HG03060 (cell line): Measurements from ENCODE around the gene VWA8.
"Not testable (repeated sequence)": the region's sequence is repeated elsewhere in the genome, so short reads cannot be mapped to it uniquely, and the experiment has no call there.

Experiments used
- ATAC-seq: cut with Tn5 transposase; IDR thresholded peaks from one replicate; pipeline ENCODE4 v1.9.1; 2021; ENCODE audit warnings: low read depth, moderate number of reproducible peaks; ENCODE audit not compliant: unreplicated experiment

The VWA8 gene

DNA sequence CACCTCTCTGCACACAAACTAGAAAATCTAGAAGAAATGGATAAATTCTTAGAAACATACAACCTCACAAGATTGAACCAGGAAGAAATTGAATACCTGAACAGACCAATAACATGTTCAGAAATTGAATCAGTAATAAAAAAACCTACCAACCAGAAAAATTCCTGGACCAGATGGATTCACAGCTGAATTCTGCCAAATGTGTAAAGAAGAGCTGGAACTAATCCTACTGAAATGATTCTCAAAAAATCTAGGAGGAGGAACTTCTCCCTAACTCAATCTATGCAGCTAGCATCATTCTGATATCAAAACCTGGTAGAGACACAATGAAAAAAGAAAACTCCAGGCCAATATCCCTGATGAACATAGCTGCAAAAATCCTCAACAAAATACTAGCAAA is 336.9 kb downstream of the VWA8 start:
- ATAC-seq = no peak

DNA sequence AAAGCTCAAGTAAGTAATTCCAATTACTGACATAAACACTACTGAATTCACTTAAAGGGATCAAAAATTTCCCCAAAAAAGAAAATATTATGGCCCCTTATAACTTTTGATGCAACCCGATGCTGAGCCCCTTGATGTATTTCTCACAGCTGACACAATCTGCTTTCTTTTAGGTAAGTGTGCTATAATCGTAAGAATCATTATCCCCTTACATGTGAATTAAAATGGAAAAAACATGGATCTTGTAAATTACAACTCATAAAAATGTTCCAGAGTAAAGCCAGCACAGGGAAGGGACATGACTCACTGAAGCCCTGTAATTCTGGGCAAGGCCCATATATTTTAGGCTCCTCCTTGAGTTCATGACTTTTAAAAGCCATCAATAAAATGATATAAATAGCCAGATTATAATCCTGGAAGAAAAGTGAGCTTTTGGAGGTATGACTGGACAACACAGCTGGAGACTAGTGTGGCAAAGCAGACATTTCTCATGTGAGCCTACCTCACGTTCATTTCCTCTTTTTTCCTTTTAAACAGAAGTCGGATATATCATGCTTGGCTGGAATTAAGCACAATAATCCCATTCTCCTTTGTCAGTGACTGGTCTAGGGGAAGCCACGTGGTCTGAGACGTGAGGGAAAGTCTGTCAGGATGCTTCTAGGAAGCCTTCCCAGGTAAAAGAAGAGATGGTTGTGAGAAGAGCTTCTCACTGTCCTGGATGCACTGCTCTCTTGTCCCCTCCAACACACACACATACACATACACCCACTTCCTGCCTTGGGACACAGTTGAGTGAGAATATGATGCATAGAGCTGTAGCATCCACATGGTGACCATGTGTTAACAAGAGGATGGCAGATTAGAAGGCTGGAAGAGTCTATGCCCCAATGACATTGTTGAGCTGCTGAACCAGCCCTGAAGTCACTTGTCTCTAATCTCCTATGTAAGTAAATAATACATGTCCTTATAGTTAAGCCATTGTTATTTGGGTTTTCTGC is 338.2 kb downstream of the VWA8 start:
- ATAC-seq = no peak

DNA sequence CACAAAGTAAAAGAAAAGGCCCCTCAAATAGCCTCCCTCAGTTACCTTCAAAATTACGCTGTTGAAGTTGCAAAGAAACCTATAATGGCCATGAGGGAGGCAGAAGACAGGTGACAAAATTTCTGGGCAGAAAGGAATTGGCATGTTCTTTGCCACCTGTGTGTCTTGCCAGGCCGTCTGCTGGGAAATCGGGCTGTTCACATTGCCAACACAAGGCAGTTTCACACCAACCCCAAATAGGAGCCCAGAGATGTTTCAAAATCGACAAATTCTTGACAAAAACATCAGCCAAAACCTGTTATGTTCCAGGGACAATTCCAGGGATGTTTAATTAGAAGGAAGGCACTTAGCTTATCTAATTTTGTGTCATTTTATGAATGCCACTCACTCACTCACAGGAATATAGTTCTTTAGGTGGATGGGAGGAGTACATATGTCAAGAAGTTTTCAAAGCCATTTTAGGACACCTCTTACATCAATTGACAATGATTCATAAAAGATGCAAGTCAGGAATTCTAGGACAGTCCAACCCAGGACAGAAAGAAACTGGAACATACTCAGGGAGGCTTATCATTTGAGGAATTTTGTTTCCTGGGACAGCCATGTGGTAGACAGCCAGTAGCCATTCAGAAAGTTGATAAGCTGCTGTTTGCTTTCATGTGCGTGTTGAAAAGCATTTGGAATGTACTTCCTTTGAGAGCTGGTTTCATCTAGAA is 339.0 kb downstream of the VWA8 start:
- no peak for ATAC-seq

DNA sequence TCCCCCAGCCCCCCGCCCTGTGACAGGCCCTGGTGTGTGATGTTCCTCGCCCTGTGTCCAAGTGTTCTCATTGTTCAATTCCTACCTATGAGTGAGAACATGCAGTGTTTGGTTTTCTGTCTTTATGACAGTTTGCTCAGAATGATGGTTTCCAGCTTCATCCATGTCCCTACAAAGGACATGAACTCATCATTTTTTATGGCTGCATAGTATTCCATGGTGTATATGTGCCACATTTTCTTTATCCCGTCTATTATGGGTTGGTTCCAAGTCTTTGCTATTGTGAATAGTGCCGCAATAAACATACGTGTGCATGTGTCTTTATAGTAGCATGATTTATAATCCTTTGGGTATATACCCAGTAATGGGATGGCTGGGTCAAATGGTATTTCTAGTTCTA is 343.3 kb downstream of the VWA8 start:
- not testable (repeated sequence) for ATAC-seq

DNA sequence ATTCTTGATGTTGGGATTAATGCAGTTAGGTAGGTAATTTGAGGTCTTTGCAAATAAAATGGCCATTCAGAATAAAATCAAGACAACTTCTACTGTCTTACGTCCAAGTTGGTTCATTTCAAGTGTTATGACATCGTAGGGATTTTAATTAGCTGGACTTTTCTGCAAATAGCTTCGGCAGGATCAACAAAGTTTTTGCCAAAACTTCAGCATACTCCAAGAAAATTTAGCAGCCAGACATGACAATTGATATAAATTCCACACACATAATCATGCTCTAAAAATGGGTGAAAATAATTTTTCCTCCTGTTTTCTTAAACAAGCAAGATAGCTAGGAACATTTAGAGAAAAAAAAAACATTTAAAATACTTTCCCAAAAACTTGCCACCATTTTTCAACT is 344.8 kb downstream of the VWA8 start:
- no peak for ATAC-seq

DNA sequence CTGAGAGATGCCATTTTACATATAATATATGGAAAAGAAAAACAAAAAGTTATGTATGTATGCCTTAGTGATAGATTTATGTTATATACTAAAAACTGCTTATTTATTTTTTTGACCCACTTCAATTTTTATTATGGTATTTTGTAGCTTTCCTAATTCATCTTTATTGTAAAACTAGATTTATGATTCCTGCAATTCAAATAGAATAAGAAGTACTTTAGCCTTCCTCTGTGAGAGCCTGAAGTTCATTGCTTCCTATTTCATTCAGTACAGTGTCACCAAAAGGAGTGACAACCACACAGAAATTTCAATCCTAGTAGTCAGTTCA is 345.4 kb downstream of the VWA8 start:
- no peak for ATAC-seq

DNA sequence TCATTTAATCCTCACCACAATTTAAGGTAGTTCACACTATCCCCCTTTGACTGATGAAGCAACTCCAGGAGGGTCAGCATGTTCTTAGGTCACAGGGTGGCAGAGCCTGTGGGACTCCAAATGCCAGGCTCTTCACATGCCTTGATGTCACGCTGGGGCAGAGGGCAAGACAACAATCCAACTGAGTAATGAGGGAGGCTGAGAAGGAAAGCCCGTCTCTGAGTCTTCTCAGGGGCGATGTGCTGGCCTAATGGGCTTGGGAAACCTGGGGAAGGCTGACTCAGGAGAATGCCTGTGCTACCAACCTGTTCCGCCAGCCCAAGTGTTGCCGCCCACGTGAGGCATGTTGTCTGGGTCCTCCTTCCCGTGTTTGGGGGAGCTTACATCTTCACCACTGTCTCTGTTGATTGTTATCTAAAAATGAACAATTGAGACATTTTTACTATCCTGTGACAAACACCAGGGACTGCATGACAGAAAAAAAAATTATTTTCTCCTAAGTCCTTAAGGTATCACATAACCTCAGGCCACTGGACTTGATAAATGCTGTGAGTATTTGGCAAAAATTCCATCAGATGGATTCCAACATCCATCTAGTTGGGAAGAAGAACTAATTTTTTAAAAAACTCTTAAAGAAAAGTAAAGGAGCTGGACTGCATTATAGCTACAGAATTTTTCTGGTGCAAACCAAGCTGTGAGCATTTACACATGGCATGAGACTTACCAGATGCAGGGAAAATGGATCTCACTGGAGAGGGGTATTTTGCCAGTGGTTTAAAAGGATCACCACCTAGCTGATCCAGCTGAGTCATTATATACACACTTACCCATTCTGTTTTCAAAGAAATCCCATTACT is 346.0 kb downstream of the VWA8 start:
- ATAC-seq = no peak

DNA sequence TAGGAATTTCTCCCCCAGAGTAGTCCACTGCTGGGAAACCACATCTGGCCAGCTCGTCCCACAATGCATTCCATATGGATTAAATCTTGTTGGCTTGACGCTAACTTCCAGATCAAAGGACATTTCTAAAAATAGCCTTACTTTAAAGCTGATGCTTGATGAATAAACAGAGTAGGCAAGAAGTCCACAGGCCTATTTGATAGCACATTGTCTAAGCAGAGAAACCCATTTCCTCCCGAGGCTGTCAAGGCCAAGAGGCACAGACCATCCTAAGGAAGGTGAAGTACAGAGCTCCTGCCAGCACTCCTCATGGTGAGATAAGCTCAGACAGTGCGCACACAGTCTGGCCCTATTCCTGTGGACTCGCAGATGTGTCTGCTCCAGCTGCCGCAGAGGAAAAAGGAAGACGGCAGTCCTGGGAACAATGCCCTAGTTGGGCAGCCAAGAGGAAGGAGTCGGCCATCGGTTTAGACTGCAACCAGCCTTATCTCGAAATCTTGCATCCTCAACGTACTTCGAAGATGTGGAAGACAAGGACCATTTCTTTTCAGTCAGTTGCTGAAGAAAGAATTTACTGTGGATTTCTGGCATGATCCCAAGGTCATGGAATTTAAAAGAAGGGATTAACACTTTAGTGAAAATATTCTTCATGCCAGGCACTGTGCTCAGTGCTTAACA is 346.8 kb downstream of the VWA8 start:
- ATAC-seq = no peak

DNA sequence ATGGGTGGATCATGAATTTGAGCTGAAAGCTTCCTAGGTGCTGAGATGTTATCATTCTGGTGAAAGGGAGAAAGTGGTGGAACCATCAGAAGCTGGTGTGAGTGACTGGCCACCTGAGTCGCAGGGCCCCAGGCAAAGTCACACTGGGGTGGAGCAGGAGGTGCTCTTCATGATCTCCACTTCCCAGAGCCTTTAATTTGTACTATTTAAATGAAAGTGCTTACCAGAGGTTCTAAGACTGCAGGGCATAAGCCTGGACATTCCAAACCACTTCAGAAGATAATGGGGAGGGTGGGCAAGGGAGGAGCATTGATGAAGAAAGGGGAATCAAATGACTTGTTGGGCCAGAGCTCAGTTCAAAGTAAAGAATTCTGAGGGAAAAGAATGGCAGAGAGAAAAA is 347.4 kb downstream of the VWA8 start:
- no peak for ATAC-seq

DNA sequence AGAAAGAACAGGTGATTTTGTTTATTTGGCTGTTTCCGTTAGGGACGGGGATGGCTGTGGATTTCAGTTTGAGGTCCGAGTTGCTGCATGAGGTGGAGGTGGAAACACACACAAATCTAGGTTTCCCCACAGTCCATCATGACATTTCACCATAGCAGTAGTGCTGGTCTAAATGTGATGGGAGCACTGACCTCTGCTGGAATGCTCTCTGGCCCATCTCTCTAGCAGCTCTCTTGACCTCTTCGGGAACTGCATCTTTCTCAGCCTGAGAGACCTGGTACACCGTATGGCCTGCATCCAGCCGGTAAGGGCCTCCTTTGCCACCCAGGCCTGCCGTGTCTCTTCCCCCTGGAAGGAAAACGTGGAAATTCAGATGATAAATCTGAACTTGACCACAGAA is 349.5 kb downstream of the VWA8 start:
- ATAC-seq = no peak

DNA sequence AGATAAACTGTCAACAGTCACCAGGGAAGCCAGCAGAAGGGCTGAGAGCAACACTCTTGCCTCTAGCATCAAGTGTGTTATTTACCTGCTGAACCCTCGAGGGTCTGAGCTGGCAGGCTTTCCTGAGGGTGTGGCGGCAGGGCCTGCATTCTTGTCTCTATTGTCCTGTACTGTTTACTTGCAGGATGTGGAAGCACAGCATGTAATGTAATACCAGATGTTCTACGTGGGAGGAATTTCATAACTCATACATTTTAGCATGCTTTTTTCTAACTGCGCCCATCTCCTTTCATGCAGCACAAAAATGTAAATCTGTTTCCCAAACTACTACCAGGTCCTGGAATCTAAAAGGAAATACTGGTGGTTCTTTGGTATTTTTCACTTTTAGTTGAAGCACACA is 350.5 kb downstream of the VWA8 start:
- ATAC-seq = no peak

DNA sequence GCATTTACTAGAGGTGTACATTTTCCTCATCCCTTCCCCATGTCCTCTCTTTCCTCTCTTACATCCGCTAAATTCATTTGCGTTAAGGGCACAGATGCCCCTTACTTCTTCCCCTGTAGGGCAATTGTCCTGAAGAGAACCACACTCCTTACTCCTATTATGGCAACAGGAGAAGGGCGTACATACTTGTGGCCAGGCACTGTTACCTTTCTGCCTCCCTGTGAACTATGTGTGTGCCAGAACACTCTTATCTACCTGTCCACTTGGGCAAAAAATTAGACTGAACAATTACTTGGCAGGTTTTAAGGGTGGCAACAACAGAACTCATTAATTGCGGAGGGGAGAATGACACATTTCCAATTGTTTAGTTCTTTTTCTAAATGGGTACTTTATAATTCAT is 351.1 kb downstream of the VWA8 start:
- no peak for ATAC-seq

DNA sequence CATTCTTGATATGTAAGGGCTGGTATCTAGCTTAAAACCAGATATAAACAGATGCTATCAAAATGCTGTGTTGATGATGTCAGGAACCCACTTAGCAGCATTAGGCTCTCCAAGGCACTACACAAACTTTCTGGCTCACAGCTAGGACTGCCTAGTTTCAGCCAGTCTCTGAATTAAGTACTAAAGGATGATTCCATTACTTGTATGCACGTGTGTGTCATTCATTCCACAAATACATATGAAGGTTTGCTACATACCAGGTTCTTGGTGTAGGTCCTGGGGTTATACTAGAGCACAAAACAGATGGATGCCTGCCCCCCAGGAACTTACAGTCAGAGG is 352.1 kb downstream of the VWA8 start:
- ATAC-seq = no peak

DNA sequence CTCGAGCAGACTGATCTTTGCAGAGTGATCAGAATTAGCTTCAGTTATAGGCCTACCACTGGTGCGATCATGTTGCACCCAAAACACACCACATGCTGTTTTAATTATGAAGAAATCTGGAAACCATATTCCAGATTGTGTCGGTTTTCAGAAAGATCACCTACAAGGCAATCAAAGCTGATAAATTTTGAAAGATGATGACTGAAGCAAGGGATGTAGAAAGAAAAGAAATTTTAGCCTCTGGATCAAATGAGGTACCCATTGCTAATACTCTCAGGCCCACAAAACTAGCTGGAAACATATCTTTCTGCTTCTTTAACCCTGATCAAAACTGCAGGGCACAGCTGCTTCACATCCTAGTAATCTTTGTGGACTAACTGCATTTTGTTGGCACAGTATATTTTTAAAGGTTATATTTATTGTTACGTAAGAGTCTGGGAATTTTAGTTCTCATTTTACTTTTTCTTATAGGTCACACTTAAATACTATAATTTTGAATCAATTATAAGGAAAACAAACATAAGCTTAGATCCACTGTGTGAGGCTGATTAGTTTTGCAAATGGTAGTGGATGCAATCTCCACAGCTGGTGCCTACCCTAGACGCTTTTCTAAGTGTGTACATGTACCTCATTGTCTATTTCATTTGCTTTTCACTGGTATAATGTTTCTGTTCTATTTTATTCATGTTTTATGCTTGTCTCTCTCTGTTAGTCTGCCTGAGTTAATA is 352.6 kb downstream of the VWA8 start:
- ATAC-seq = no peak

DNA sequence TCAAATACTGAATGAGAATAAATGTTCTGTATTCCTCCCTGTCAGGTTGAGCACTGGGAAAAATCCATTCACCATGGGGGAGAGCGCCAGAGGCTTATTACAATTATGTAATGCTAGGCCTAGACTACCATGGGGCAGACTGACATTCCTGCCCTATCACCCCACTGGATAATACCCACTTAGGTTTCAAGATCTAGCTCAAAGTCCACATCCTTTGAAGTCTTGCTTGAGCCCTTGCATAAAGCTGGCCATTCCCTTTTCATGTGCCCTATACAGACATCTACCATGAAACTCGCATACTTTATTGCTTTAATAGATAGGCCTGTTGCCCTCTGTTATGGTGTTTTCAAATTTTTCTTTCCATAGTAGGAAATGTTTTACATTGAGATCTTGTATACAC is 354.3 kb downstream of the VWA8 start:
- no peak for ATAC-seq

DNA sequence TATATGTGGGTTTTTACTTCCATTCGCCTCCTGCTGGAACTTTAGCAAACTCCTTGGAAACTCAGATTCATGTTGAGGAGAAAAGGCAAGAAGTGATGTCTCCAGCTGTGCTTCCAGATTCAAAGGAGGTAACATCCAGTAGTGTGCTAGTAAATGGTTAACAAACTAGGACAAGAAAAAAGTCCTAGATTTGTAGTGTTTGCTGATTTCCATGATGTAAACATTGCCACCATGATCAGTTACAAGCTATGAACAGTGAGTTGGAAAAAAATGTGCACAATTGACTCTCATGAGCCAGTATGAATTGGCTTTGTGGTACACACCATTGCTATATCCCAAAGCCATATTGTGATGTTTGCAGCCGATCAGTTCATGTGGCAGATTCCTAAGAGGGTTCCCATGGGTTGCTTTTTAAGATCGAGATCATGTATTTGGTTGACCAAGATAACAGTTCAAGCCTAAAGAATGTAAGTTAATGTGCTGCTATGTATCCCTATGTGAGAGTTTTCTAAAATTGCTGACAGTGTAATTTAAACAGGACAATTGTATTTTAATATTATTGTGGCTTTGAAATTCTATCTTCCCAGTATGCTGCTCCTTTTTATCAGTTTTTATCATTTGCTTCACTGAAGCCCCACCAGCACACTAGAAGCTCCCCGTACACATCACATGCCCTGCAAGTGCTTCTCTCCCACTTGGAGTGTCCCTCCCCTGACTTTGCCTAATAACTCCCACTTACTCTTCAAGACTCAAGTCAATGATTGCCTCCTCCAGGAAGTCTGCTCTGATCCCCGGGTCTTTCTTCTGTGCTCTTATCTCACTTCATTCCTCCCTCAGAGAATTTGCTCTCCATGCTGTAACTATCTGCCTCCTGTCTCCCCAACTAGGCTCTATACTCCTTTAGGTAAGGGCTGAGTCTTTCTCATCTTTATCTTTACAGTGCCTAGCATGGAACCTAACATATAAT is 355.3 kb downstream of the VWA8 start:
- no peak for ATAC-seq

DNA sequence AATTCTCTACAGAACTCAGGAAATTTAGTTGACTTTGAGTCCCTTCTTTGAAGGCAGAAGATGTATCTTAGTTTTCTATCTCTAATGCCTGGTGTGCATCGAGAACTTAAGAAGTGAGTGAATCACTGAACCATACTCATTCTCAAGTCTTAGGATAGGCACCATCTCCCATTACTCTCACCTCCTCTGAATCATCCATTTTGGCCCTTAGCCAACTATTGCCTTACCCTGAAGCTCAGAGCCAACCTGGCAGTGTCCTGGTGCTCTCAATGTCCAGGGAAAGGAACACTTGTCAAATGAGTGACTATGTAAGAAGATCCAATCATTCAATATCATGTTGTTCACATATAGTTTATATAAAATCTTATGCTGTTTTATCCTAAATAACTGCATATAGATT is 357.0 kb downstream of the VWA8 start:
- ATAC-seq = no peak

DNA sequence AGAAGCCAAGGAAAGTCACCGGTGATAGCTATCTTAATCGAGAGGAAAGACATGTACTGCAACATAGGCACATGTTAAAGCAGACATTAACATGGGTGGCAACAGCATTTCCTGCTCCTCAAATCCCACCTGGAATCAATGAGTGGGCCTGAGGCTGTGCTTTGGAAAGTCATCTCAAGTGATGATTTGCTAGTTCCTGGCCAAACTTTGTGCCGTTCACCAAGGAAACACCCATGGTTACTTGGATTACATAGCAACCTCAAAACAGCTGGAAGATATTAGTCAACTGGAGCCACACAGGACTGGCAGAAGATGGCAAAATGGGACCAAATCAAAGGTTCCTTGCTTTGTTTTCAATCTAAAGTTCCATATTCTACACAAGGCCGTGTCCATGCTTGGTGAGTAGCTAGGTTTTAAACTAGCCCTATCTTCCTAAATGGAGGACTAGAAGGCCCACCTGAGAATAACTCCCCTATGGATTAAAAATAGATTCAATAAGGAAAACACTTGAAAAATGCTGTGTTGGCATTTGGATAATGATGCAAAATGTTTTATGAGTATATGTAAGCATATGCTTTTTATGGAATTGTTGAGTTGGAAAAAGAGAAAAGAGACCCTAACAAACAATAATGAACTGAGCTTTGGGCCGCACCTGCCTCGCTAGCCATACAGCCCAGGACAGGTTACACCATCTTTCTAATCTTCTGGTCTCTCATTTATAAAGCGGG is 359.0 kb downstream of the VWA8 start:
- no peak for ATAC-seq
